GM21367 (cell line): ENCODE results near the gene SMARCC1.

ENCODE experiments used
- ATAC-seq: cut with Tn5 transposase; IDR thresholded peaks from one replicate; pipeline ENCODE4 v1.9.1; 2021; ENCODE audit not compliant: unreplicated experiment

SMARCC1 gene

DNA sequence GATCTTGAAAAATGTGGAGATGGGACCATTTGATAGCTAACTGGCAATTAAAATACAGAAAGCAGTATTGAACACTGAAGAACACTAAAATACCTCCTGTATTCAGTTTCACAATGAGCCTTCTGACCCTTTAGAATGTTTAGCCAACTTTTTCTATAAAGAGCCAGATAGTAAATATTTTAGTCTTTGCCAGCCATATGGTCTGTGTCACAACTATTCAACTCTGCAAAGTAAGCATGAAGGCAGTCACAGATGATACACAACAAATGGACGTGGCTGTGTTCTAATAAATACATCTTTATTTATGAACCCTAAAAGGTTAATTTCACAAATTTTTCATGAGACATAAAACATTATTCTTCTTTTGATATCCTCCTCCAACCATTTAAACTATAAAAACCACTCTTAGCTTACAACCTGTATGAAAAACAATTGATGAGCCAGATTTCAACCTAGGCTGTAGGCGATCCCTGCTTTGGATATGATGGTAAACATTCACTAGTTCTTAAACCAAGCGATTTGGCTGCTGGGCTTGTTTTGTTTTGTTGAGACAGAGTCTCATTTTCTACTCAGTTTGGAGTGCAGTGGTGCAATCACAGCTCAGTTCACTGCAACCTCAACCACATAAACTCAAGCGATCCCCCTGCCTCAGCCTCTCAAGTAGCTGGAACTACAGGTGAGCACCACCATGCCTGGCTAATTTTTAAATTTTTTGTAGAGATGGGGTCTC is 189.5 kb downstream of the SMARCC1 start:
- ATAC-seq: no peak

DNA sequence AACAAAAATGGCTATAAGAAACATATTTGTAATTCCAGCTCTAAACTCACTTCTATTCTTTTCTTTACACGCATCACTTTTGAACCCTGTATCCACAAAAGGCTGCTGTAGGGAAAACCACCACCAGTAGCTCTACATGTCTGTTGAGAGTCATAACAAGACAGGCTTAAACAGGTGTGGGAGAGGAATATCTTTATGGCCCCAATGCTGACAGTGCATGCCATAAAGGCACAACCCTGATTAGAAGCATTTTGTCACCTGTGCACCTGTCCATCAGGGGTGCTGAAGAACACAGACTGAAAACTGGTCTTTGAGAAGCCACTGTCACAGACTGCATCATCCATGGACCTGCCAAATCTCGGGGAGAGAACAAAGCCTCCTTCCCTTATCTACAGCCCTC is 191.5 kb downstream of the SMARCC1 start:
- ATAC-seq: no peak

DNA sequence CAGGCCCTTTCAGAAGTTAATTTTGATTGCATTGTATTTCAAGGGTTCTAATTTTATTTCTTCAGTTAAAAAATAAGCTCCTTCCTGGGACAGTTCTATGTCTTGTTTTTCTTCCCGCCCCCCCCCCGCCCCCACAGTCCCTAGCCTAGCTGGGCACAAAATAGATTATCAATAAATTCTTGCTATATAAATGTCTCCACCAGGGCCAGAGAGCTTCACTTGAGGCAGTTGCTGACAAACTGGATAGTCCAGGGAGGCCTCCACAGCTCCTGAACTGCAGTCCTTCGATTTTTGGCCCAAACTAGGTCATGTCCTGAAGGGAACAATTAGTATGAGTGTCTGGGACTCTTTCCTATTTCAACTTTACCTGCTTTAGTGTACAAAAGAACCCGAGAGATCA is 193.1 kb downstream of the SMARCC1 start:
- no peak for ATAC-seq

DNA sequence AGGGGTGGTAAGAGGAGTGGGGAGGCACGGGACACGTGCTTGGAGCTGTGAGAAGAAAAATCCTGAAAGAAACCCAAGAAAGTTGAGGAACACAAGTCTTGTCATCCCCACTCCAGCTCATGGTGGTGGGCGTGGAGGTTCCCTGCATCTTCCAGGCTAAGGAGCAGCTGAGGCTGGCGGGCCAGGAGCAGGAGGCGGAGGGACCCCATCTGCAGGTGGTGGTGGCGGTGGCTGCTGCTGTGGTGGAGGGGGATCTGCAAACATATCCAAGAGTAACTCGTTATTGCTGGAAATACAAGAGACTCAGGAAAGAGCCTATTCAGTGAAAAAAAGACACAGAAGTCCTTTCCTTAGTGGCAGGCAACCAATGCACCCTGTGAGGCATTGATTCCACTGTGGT is 193.6 kb downstream of the SMARCC1 start:
- ATAC-seq: no peak

DNA sequence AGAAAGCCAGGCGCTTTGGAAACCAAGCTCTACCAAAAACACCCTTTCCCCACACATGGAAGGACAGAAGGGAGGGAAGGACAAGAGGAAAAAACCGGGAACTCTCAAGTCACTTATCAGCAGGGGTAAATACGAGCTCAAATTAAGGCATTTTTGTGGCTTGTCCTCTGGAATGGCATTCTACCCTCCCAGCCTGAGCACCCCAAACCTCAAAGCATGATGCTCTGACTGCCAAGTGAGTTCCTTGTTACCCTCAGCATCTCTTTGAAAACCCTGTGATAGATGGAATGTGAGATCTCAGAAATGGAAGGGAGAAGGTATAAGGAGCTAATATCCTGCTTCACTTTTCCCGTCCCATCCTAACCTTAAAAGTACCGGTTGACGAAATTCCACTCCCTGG is 194.9 kb downstream of the SMARCC1 start:
- no peak for ATAC-seq

DNA sequence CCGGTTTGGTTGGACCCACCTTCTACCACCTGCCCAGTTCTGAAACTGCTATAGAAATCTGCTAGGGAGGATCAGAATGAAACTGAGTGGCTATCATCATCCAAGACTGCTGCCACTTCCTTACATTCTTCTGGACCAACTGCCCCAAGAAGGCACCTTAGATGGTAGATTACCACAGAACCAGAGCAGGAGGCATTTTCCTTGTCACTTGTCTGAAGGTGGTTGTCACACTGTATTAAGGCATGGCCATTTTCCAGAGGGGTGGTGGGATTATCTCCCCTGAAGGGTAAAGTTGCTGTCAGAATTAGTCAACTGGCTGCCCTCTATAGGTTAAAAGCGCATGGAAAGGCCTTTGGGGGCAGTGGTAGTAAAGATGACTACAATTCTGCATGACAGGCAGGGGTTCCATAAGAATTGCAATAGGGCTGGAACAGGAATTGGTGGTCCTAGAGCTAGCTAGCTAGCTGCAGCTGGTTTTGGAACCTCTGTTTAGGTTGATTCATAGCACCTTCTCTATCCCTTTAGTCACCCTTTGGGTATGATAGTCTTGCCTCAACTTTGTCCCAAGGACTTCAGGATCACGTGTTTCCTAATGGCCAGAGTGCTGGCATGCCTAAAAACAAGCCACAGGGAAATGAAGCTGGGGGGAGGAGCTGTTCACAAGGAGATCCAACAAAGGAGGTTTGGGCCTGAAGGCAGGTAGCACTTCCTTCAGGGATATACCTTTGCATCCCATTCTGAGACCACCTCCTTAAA is 198.2 kb downstream of the SMARCC1 start:
- no peak for ATAC-seq

DNA sequence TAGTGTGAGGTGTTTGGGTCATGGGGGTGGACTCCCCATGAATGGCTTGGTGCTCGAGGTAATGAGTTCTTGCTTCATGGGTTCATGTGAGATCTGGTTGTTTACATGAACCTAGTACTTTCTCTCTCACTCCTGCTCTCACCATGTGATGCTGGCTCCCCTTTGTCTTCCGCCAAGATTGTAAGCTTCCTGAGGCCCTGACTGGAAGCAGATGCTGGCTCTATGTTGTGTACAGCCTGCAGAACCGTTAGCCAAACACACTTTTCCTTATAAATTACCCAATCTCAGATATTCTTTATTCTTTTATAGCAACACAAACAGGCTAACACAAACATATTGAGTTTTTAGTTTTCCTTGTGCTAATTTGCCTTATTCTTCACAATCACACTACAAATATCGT is 199.9 kb downstream of the SMARCC1 start:
- no peak for ATAC-seq

DNA sequence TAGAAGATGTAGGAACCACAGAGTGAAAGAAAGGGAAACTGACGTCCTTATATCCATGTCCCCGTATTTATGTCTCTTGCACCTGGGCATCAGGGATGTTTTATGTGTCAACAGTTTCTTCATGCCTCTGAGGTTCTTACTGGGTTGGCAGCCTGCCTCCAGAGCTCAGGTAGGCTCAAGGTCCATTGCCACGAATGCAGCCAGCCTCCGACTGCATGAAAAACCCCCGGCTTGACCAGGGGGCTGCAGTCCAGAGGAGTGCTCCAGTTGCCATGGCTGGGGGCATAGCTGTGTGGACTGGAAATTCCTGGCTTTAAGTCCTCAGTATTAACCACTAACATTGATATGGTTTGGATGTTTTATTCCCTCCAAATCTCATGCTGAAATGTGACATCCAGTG is 200.3 kb downstream of the SMARCC1 start:
- no peak for ATAC-seq

DNA sequence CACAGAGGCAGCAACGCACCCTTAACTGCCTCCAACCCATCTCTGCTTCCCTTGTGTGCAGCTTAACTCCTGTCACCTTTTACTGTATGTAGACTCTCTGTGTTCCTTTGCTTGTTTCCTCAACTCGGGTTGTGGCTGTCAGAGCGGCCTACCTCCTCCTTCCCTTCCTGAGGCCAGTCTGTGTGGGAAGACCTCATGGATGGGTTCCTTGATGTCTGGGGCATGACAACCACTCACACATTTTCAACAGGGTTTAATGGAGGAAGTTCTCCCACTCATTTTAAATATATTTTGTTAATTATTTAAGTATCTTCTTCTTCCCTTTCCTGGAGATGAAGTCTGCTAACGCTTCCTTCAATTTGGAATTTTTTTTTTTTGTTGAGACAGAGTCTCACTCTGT is 201.2 kb downstream of the SMARCC1 start:
- no peak for ATAC-seq

DNA sequence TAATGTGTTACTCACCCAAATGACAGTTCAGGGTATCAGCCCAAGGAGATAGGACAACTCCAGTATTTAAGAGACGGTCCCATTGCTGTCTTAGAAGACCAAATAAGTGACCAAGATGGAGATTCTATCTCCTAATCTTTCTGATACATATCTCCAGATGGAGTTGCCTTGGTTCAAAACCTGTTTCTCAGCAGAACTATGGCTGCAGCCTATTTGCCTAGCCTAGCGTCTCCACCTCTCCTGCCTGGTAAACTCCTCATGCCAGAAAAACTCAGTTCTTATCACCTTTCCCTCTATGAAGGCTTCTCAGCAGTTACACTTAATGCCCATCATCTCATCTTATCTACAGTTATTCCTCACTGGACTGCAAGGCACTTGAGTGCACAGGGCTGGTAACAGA is 201.8 kb downstream of the SMARCC1 start:
- ATAC-seq: no peak

DNA sequence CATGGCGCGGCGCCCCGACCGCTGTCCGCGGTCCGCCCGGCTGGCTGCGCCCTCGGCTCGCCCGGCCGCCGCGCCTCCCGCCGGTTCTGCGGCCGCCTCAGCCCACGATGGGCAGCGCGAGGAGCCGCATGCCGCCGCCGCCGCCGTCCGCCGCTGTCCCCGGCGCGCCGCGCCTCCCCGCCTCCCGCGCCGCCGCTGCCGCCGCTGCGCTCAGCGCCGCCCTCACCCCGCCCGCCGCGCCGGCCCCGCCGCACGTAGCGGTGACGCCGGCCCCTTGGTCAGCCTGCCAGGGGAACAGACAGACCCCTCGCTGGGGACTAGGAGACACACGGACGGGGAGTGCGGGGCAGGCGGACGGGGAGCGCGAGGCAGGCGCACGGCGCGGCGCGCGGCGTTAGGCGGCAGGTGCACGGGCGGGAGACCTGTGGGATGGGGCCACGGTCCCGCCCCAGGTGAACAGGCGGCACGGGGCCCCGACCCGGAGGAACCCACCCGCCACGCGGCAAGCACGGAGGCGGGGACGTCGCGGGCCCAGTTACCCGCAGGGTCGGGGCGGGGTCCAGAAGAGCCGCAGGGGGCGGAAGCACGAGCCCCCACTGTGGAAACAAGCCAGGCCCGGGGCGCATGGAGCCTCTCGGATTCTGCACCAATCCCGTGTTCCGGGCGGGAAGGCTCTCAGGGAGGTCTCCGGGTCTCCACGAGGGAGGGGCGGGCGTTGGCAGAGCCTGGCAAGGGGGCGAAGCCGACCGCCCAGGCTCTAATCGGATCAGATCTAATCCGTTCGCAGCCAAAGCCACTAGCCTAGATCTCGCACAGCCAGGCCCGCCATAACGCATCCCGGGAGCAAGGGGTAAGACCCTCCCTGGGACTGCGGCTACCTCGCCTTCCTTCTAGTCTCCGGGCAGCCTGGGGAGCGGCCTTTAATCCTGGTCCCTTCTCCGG is 202.7 kb downstream of the SMARCC1 start, which contains the start of gene CSPG5:
CSPG5 (minus strand) TSS at position 175 of the 942 bp plus-strand sequence; CDS start at position 3, 172 bp downstream.
- ATAC-seq: no peak

DNA sequence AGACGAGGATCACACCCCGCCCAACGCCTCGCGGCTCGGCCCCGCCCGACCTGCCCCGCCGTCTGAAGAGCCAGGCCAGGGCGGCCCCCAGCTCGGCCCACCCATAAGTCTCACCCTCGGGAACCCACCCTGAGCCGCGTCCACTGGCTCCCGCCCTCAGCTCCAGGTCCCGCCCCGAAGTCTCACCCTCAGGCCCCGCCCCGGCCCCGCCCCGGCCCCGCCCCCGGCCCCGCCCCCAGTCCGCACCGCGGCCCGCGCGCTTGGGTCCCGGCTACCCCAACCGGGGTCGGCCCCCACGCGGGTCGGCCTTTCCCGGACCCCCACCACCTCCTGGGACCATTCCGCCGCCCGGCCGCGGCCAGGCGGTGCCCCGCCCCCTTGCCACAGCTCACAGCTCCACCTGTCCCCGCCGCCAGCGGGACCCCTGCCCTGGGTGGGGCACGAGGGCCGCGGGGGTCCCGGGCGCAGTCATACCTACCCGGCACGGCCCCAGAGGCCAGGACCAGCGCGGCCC is 203.5 kb downstream of the SMARCC1 start:
- ATAC-seq: no peak

DNA sequence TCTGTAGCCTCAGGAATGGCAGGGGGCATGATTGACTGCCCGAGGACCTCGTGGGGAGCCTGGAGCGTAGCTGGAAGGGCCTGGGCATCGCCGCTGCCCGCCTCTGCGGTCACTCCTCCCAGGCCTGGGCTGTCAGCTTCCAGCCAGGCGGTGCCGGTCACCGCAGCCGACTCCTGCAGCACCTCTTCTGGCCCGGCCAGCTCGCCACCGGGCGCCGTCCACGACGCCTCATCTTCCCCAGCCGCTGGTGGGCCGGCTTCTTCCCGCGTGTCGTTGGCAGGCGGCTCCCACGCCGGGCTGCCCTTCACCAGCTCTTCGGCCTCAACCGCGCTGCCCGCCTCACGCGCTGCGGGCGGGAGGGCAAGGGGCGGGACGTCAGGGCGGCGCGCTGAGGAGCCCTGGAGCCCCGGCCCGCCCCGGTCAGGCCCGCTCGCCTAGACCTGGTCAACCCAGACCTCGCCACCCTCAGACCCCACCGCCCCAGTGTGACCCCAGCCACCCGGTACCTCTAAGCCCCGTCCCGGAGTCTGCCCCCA is 204.0 kb downstream of the SMARCC1 start:
- no peak for ATAC-seq

DNA sequence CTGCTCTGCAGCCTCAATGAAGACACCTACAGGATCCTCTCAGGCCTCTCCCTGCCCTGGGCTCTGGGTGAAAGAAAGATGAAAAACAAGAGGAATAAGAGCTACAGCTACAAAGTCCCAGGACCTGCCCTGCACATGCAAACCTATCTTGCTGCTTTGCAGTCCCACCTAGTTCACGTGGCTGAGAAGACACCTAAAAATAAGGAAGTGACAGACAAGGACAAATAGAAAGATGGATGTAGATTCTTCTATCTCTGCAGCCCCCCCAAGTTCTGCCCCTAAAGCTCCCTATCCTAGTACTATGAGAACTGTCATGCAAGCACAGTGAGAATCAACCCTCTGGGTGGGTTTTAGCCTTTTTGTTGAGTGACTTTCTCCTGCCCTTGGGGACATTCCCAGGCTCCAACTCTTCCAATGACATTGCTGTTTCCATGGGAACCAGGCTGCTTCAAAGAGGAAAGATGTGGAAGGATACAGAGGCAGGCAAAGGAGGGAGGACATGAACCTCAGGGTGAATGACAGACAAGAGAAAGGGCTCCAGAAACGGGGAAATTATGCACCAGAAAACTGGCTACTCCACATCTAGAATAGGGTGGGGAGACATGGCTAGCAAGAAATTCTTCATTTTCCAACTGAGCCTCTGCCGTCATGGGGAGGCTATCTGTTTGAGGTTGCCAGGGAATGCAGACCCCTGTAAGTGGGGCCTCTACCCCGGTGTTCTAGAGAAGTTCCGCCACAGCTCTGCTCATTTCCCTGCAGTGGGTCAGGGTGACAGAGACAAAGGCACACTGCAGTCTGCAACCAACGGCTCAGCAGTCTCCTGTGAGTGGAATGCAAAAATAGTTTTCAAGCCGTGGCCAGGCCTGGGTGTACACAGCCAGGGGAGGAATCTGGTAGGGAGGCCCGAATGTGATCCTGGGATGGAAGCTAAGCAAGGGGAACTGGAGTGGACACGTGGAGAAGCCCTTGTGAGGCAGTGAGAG is 208.2 kb downstream of the SMARCC1 start:
- ATAC-seq: no peak

DNA sequence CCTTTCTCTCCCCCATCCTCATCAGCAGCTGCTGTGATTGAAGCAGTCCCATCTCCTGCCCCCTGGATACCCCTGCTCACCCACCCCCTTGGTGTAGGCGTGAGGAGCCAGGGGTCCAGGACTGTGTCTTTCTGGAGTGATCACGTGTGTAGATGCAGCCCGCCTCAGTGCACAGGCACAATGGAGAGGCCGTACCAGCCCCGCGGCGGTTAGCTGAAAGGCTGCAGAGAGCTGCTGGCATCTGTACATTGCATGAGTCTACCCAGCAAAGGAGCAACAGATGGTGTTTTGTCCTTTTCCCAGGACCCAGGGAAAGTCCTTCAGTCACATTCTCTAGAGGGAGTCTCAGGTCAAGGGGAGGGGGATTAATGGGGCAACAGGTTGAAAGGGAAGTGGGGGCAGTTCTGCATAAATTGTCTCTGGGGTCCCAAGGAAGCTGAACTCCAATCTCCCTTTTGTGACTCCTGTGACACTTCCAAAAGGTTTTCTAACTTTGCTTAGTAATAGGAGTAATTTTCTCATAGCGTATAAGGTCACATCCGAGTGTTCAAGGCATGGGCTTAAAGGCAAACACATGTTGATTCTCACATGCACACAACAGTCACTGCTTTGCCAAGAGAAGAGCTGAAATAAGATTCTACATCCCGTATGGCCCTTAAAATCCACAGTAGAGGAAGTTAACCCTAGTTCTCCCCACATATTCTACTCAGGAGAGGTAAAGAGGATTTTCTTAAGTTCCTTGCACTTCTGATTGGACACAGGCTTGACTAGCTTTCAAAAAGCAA is 210.1 kb downstream of the SMARCC1 start:
- no peak for ATAC-seq

DNA sequence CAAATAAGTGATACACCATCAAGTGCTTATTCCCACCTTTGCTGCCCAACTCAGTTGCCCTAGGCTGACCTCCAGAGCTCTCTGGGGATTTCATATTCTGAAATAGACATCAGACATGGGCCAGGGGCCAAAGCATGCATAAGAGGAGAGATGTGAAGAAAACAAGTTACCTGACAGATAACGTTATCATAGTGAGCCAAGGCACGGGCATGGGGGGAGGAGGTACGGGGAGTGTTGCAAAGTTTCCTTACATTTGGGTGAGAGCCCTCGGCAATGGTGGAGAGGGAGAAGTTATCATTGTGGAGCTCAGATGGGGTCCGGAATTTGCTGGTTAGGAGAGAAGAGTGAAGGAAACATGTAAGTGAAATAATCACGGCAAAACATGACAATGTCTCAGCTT is 212.8 kb downstream of the SMARCC1 start:
- ATAC-seq: no peak

DNA sequence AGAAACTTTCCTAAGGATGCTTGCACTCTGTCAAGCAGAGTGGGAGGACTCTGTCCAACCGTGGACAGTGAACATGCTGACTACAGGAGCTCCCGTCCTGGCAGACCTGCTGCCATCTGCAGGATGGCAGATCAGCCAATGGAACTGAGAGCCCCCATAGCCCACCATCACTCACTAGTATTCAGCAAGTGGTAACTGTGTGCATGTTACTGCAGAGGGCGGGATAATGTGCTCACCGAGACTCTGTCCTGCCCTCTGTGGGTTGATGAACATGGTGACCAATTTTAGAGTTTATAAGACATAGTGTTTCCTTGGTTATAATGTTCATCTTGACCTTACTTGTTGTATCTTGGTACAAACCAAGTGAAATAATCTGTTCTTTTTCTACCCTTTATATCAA is 214.5 kb downstream of the SMARCC1 start:
- no peak for ATAC-seq

DNA sequence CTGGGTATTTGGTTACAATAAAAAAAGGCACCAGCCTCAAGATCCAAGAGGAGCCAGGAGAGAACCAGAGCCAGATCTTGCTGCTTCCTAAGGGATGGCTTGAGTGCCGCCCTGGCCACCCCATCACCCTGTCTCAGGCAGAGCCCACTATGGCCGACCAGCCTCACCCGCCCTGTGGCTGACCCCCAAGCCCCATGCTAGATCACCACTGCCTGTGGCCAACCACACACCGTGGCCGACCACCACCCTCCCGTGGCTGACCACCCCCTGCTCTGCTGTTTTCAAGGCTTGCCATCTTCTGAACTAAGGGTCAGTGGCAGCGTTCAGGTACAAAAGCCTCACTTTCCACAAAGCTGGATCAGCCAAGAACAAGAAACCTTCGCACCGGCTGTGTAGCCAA is 215.0 kb downstream of the SMARCC1 start:
- ATAC-seq: no peak
